Mesendoderm (in vitro differentiated cells): ENCODE measurements around the gene L3MBTL3.

Experiments
- DNase-seq: peaks from one replicate; pipeline ENCODE4 v3.0.0; 2013
- H2AK5ac ChIP-seq: 2 replicates; pipeline ENCODE4 v1.6.1; 2013; ENCODE audit warnings: low read length, inconsistent platforms
- H2BK120ac ChIP-seq: 2 replicates; pipeline ENCODE4 v1.6.1; 2013; ENCODE audit warnings: low read depth, mild to moderate bottlenecking, low read length, moderate library complexity, mixed read lengths
- H2BK15ac ChIP-seq: replicated peaks from 2 replicates; pipeline ENCODE4 v1.6.1; 2013; ENCODE audit warnings: low read depth, mild to moderate bottlenecking, moderate library complexity
- H2BK5ac ChIP-seq: 2 replicates; pipeline ENCODE4 v1.6.1; 2013; ENCODE audit warnings: low read length, inconsistent platforms
- H3K18ac ChIP-seq: 2 replicates; pipeline ENCODE4 v1.6.1; 2013; ENCODE audit warnings: mild to moderate bottlenecking, low read length, mixed read lengths
- H3K23ac ChIP-seq: one replicate; pipeline ENCODE4 v1.6.1; 2013; ENCODE audit warnings: low read length
- H3K27ac ChIP-seq: 2 replicates; pipeline ENCODE4 v1.5.1; 2013; ENCODE audit warnings: low read depth, mild to moderate bottlenecking, inconsistent platforms, low read length, moderate library complexity
- H3K27me3 ChIP-seq: 2 replicates; pipeline ENCODE4 v1.6.1; 2013; ENCODE audit warnings: low read length, control low read depth, mild to moderate bottlenecking, inconsistent platforms; ENCODE audit not compliant: insufficient read depth, poor library complexity
- H3K36me3 ChIP-seq: 2 replicates; pipeline ENCODE4 v1.6.1; 2013; ENCODE audit warnings: low read length, inconsistent platforms; ENCODE audit not compliant: control insufficient read depth, insufficient read depth
- H3K4ac ChIP-seq: one replicate; pipeline ENCODE4 v1.6.1; 2013; ENCODE audit warnings: low read depth, mild to moderate bottlenecking, low read length, moderate library complexity
- H3K4me1 ChIP-seq: 2 replicates; pipeline ENCODE4 v1.6.1; 2013; ENCODE audit warnings: low read depth, low read length, inconsistent platforms; ENCODE audit not compliant: control insufficient read depth
- H3K4me2 ChIP-seq: 2 replicates; pipeline ENCODE4 v1.6.1; 2013; ENCODE audit warnings: low read length
- H3K4me3 ChIP-seq: 2 replicates; pipeline ENCODE4 v1.5.1; 2013; ENCODE audit warnings: mild to moderate bottlenecking, low read length
- H3K56ac ChIP-seq: one replicate; pipeline ENCODE4 v1.6.1; 2013; ENCODE audit warnings: low read length
- H3K79me1 ChIP-seq: 2 replicates; pipeline ENCODE4 v1.6.1; 2013; ENCODE audit warnings: low read length, inconsistent platforms
- H3K79me2 ChIP-seq: 2 replicates; pipeline ENCODE4 v1.6.1; 2013; ENCODE audit warnings: mild to moderate bottlenecking, low read length; ENCODE audit not compliant: control insufficient read depth, insufficient read depth
- H3K9ac ChIP-seq: 2 replicates; pipeline ENCODE4 v1.6.1; 2013; ENCODE audit warnings: low read length, inconsistent platforms
- H4K5ac ChIP-seq: one replicate; pipeline ENCODE4 v1.6.1; 2013; ENCODE audit warnings: low read length
- H4K8ac ChIP-seq: one replicate; pipeline ENCODE4 v1.6.1; 2013; ENCODE audit warnings: low read depth, mild to moderate bottlenecking, control low read depth, low read length, moderate library complexity
- WGBS: extraction: QIAGEN DNeasy Blood & Tissue Kit; methylation state at CpG from one replicate; pipeline ENCODE4 v1.1.7; 2013; ENCODE audit warnings: low lambda C conversion rate, missing lambda C conversion rate; ENCODE audit not compliant: insufficient coverage; ENCODE audit errors: extremely low coverage; 5-methylcytosine and 5-hydroxymethylcytosine counted together

L3MBTL3 gene

GRCh38 chr6:130065609-130066156 lies 47.3 kb downstream of the L3MBTL3 start:
- no peaks in the 10 kb centered on the region for H3K79me2 ChIP-seq

GRCh38 chr6:130069485-130069884 lies 51.1 kb downstream of the L3MBTL3 start:
- WGBS = no CpG with 5 or more reads among the region's 4 CpGs
- Histone ChIP-seq H3K4me3 (no peak overlapping the region), H3K4me2 (no peak overlapping the region), H3K36me3 (no peaks in the 10 kb centered on the region), H3K4me1 (no peaks in the 10 kb centered on the region), H3K27me3 (no peaks in the 10 kb centered on the region), H3K4ac (no peak overlapping the region), H2AK5ac (no peak overlapping the region), H3K79me1 (no peaks in the 10 kb centered on the region), H3K23ac (no peak overlapping the region), H3K79me2 (no peaks in the 10 kb centered on the region), H4K8ac (no peak overlapping the region), H3K27ac (no peak overlapping the region), H4K5ac (no peak overlapping the region), H3K56ac (no peak overlapping the region), H3K9ac (no peak overlapping the region), H2BK120ac (no peak overlapping the region), H2BK15ac (no peak overlapping the region), H2BK5ac (no peak overlapping the region), H3K18ac (no peak overlapping the region)
- DNase-seq = no peak

More at GRCh38 chr6:130065609-130066156, 47.3 kb downstream of the L3MBTL3 start:
- no peak overlapping the region for H2BK120ac ChIP-seq
- no peak overlapping the region for H2BK5ac ChIP-seq
- H3K4me2 ChIP-seq = no peak overlapping the region
- no peak overlapping the region for H3K27ac ChIP-seq
- no peak overlapping the region for H3K9ac ChIP-seq
- no peak overlapping the region for H3K23ac ChIP-seq
- H3K4me3 ChIP-seq = no peak overlapping the region
- H2BK15ac ChIP-seq = no peak overlapping the region
- H2AK5ac ChIP-seq = no peak overlapping the region
- no CpG with 5 or more reads among the region's 5 CpGs for WGBS
- no peak for DNase-seq
- H3K18ac ChIP-seq = no peak overlapping the region
- no peak overlapping the region for H3K56ac ChIP-seq
- no peak overlapping the region for H3K4ac ChIP-seq
- H4K8ac ChIP-seq = no peak overlapping the region
- H3K79me1 ChIP-seq = no peaks in the 10 kb centered on the region
- H3K4me1 ChIP-seq = no peaks in the 10 kb centered on the region
- H4K5ac ChIP-seq = no peak overlapping the region
- H3K27me3 ChIP-seq = no peaks in the 10 kb centered on the region
- no peaks in the 10 kb centered on the region for H3K36me3 ChIP-seq

- no peak for DNase-seq
- Histone ChIP-seq H3K27ac (no peak overlapping the region), H3K4me2 (no peak overlapping the region), H3K56ac (no peak overlapping the region), H3K4ac (no peak overlapping the region), H3K9ac (no peak overlapping the region), H3K79me2 (no peaks in the 10 kb centered on the region), H2BK5ac (no peak overlapping the region), H2AK5ac (no peak overlapping the region), H4K8ac (no peak overlapping the region), H3K4me3 (no peak overlapping the region), H3K36me3 (no peaks in the 10 kb centered on the region), H4K5ac (no peak overlapping the region), H3K23ac (no peak overlapping the region), H3K18ac (no peak overlapping the region), H3K79me1 (no peaks in the 10 kb centered on the region), H2BK15ac (no peak overlapping the region), H2BK120ac (no peak overlapping the region), H3K27me3 (no peaks in the 10 kb centered on the region), H3K4me1 (no peaks in the 10 kb centered on the region)
- 100% methylated on average over 1 of the region's 2 CpGs for WGBS
Observed at GRCh38 chr6:130070326-130070725, 51.9 kb downstream of the L3MBTL3 start.

- no peak overlapping the region for H3K27ac ChIP-seq
Observed at GRCh38 chr6:130070792-130071191, 52.4 kb downstream of the L3MBTL3 start.

GRCh38 chr6:130075879-130076460 lies 57.6 kb downstream of the L3MBTL3 start:
- Histone ChIP-seq H2BK15ac (no peak overlapping the region), H3K9ac (no peak overlapping the region), H3K4me1 (no peaks in the 10 kb centered on the region), H3K4me3 (no peak overlapping the region), H3K79me2 (no peaks in the 10 kb centered on the region), H4K5ac (no peak overlapping the region), H3K23ac (no peak overlapping the region), H3K27ac (no peak overlapping the region), H3K27me3 (no peaks in the 10 kb centered on the region), H3K4me2 (no peak overlapping the region), H3K79me1 (no peaks in the 10 kb centered on the region), H3K4ac (no peak overlapping the region), H2BK120ac (no peak overlapping the region), H4K8ac (no peak overlapping the region), H2AK5ac (no peak overlapping the region), H3K56ac (no peak overlapping the region), H3K18ac (no peak overlapping the region), H3K36me3 (no peaks in the 10 kb centered on the region), H2BK5ac (no peak overlapping the region)
- DNase-seq = no peak
- WGBS = no CpG with 5 or more reads among the region's 3 CpGs

More at GRCh38 chr6:130070792-130071191, 52.4 kb downstream of the L3MBTL3 start:
- Histone ChIP-seq H2BK15ac (no peak overlapping the region), H3K27me3 (no peaks in the 10 kb centered on the region), H2BK5ac (no peak overlapping the region), H3K56ac (no peak overlapping the region), H3K36me3 (no peaks in the 10 kb centered on the region), H4K8ac (no peak overlapping the region), H3K79me1 (no peaks in the 10 kb centered on the region), H3K23ac (no peak overlapping the region), H3K79me2 (no peaks in the 10 kb centered on the region), H3K4me2 (no peak overlapping the region), H2BK120ac (no peak overlapping the region), H3K4me3 (no peak overlapping the region), H3K4ac (no peak overlapping the region), H3K18ac (no peak overlapping the region), H4K5ac (no peak overlapping the region), H3K4me1 (no peaks in the 10 kb centered on the region), H2AK5ac (no peak overlapping the region), H3K9ac (no peak overlapping the region)
- WGBS = no CpG with 5 or more reads among the region's 6 CpGs
- no peak for DNase-seq

GRCh38 chr6:130076512-130076911 lies 58.1 kb downstream of the L3MBTL3 start:
- Histone ChIP-seq H3K27me3 (no peaks in the 10 kb centered on the region), H3K79me2 (no peaks in the 10 kb centered on the region), H3K9ac (no peak overlapping the region), H2BK15ac (no peak overlapping the region), H3K56ac (no peak overlapping the region), H3K4me2 (no peak overlapping the region), H3K23ac (no peak overlapping the region), H3K79me1 (no peaks in the 10 kb centered on the region), H3K18ac (no peak overlapping the region), H3K27ac (no peak overlapping the region), H3K4me3 (no peak overlapping the region), H3K4ac (no peak overlapping the region), H3K36me3 (no peaks in the 10 kb centered on the region), H4K8ac (no peak overlapping the region), H2BK5ac (no peak overlapping the region), H4K5ac (no peak overlapping the region), H2BK120ac (no peak overlapping the region), H2AK5ac (no peak overlapping the region), H3K4me1 (no peaks in the 10 kb centered on the region)
- no CpG with 5 or more reads among the region's 2 CpGs for WGBS
- peak; percentile 9 for DNase-seq
